Measurements from ENCODE around the gene PEAK1.

DNA sequence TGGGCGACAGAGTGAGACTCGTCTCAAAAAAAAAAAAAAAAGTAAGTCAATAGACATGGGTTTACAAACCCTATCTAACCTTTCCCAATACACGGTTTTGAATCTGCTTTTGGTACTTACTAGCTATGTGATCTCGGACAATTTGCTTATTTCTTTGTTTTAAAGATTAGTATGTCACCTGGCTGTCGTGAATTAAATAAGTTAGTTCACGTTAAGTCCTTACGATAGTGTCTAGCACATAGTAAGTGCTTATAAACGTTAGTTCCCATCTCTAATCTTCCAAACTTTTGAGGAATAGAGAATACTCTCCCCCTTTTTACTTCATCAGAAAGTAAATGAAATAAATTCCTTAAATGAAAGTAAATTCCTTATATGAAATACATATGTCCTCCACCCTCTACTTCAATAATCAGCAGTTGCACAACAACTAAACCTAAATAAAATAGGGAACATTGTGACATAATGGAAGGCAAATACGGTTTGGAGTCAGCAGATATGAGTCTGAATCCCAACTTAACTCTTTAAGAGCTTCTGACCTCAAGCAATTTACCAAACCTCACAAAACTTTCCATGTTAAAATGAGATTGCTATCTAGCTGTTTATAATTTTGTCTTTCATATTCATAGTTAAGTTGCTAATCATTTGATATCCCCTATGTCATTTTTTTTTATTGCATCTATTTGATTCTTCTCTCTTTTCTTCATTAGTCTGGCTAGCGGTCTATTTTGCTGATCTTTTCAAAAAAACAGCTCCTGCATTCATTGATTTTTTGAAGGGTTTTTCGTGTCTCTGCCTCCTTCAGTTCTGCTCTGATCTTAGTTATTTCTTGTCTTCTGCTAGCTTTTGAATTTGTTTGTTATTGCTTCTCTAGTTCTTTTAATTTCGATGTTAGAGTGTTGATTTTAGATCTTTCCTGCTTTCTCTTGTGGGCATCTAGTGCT lies 134.6 kb downstream of the PEAK1 start:
- TF ChIP-seq JUNB (IDR thresholded peaks at IDR 0.05) (no peak), RAD21 (conservative IDR thresholded peaks at IDR 0.05 in 1 of 2, IDR thresholded peaks at IDR 0.05 in 1 of 2) (no peak)
- TF ChIP-seq, protein P1, sequence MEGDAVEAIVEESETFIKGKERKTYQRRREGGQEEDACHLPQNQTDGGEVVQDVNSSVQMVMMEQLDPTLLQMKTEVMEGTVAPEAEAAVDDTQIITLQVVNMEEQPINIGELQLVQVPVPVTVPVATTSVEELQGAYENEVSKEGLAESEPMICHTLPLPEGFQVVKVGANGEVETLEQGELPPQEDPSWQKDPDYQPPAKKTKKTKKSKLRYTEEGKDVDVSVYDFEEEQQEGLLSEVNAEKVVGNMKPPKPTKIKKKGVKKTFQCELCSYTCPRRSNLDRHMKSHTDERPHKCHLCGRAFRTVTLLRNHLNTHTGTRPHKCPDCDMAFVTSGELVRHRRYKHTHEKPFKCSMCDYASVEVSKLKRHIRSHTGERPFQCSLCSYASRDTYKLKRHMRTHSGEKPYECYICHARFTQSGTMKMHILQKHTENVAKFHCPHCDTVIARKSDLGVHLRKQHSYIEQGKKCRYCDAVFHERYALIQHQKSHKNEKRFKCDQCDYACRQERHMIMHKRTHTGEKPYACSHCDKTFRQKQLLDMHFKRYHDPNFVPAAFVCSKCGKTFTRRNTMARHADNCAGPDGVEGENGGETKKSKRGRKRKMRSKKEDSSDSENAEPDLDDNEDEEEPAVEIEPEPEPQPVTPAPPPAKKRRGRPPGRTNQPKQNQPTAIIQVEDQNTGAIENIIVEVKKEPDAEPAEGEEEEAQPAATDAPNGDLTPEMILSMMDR (IDR thresholded peaks at IDR 0.05) = no peak

All from A549 (cell line).